ENCODE measurements around the gene ORC5.

DNA sequence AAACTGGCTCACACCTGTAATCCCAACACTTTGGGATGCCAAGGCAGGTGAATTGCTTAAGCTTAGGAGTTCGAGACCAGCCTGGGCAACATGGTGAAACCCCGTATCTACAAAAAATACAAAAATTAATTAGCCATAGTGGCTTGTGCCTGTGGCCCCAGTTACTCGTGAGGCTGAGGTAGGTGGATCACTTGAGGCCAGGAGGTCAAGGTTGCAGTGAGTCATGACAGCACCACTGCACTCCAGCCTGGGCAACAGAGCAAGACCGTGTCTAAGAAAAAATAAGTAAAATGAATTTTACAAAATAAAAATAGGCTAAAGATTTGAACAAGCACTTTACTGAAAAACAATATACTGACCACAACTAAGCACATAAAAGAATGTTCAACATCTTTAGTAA, 9.8 kb upstream of the ORC5 start:
- TF ChIP-seq CTCF (IDR thresholded peaks at IDR 0.05), result no peak
- TF ChIP-seq POLR2AphosphoS5 (IDR thresholded peaks at IDR 0.05), result no peak
- no peak for TF ChIP-seq EP300 (IDR thresholded peaks at IDR 0.05)

Measured in suprapubic skin (tissue), 4 donors.